NB4 (cell line): ENCODE measurements around the gene MUC5B.

Experiments
- MAX ChIP-seq: IDR thresholded peaks from 2 replicates; pipeline ENCODE4 v1.6.1; 2011; ENCODE audit warnings: low read depth, low read length
- POLR2A ChIP-seq: IDR thresholded peaks from 2 replicates; pipeline ENCODE4 v1.6.1; 2011; ENCODE audit warnings: mild to moderate bottlenecking; ENCODE audit not compliant: insufficient read length; ENCODE audit errors: extremely low read depth
- TF ChIP-seq, protein P1 (sequence below): IDR thresholded peaks from one replicate; pipeline ENCODE4 v1.5.1; 2012; ENCODE audit warnings: low read depth, low read length

- TF ChIP-seq, protein P1, sequence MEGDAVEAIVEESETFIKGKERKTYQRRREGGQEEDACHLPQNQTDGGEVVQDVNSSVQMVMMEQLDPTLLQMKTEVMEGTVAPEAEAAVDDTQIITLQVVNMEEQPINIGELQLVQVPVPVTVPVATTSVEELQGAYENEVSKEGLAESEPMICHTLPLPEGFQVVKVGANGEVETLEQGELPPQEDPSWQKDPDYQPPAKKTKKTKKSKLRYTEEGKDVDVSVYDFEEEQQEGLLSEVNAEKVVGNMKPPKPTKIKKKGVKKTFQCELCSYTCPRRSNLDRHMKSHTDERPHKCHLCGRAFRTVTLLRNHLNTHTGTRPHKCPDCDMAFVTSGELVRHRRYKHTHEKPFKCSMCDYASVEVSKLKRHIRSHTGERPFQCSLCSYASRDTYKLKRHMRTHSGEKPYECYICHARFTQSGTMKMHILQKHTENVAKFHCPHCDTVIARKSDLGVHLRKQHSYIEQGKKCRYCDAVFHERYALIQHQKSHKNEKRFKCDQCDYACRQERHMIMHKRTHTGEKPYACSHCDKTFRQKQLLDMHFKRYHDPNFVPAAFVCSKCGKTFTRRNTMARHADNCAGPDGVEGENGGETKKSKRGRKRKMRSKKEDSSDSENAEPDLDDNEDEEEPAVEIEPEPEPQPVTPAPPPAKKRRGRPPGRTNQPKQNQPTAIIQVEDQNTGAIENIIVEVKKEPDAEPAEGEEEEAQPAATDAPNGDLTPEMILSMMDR, result no peak
- TF ChIP-seq POLR2A (no peak), MAX (no peak)
Measured at GRCh38 chr11:1252371-1253102, 29.7 kb downstream of the MUC5B start.
